Adipocyte (in vitro differentiated cells): ENCODE measurements around the gene OTOS.

Experiments used
- DNase-seq: peaks from one replicate; pipeline ENCODE4 v3.0.0-alpha.2; 2015; ENCODE audit warnings: low read depth
- H3K27me3 ChIP-seq: replicated peaks from 2 replicates; pipeline ENCODE4 v1.7.0; 2013; ENCODE audit warnings: mild to moderate bottlenecking, low read length, moderate library complexity; ENCODE audit not compliant: control insufficient read depth, insufficient read depth
- H3K36me3 ChIP-seq: 2 replicates; pipeline ENCODE4 v1.7.0; 2013; ENCODE audit warnings: low read length, mild to moderate bottlenecking, moderate library complexity; ENCODE audit not compliant: control insufficient read depth, insufficient read depth, severe bottlenecking
- H3K4me1 ChIP-seq: 2 replicates; pipeline ENCODE4 v1.7.0; 2013; ENCODE audit warnings: mild to moderate bottlenecking, low read length, moderate library complexity; ENCODE audit not compliant: control insufficient read depth, insufficient read depth
- H3K4me3 ChIP-seq: 2 replicates; pipeline ENCODE4 v1.7.0; 2013; ENCODE audit warnings: mild to moderate bottlenecking, low read length, moderate library complexity
- H3K9ac ChIP-seq: 2 replicates; pipeline ENCODE4 v1.7.0; 2013; ENCODE audit warnings: mild to moderate bottlenecking, low read length, moderate library complexity
- H3K9me3 ChIP-seq: 2 replicates; pipeline ENCODE4 v1.7.0; 2013; ENCODE audit warnings: mild to moderate bottlenecking, low read length, moderate library complexity; ENCODE audit not compliant: control insufficient read depth

The OTOS gene

DNA sequence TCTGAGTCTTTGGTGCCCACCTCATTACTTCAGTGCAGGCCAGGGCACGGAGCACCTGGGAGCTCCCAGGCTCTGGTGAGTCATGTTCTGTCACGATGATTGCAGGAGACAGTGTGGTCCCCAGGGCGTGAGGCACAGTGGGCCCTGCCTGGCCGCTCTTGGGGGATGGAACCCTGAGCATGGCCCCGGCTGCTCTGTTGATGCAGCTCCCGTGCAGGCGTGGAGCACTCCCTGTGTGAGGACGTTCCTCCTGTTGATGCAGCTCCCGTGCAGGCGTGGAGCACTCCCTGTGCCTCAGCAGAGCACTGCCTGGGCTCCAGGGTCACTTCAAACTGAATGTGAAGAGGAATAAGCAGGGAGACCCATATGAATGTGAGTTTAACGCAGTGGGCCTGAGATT is 34.5 kb downstream of the OTOS start:
- peaks cover 32% of the 10 kb centered on the region for H3K27me3 ChIP-seq
- H3K36me3 ChIP-seq, result no peaks in the 10 kb centered on the region
- H3K4me1 ChIP-seq, result no peaks in the 10 kb centered on the region
- H3K9ac ChIP-seq, result no peak overlapping the region
- no peak for DNase-seq
- H3K9me3 ChIP-seq, result peaks cover 11% of the 10 kb centered on the region
- no peak overlapping the region for H3K4me3 ChIP-seq

- Histone ChIP-seq H3K9me3 (peaks cover 33% of the 10 kb centered on the region), H3K4me3 (no peak overlapping the region), H3K4me1 (no peaks in the 10 kb centered on the region), H3K36me3 (no peaks in the 10 kb centered on the region), H3K27me3 (peaks cover 15% of the 10 kb centered on the region), H3K9ac (no peak overlapping the region)
- DNase-seq, result no peak
These were observed 37.3 kb downstream of the OTOS start for GRCh38 chr2:240103136-240103535.

DNA sequence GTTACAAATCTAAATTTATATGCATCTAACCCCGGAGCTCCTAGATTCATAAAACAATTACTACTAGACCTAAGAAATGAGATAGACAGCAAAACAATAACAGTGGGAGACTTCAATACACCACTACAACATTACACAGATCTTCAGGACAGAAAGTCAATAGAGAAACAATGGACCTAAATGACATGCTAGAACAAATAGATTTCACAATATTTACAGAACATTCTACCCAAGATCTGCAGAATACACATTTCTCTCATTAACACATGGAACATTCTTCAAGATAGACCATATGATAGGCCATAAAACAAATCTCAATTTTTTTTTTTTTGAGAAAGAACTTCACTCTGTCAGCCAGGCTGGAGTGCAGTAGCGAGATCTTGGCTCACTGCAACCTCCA is 42.1 kb downstream of the OTOS start:
- no peaks in the 10 kb centered on the region for H3K4me1 ChIP-seq
- H3K27me3 ChIP-seq, result peaks cover 40% of the 10 kb centered on the region
- no peak overlapping the region for H3K4me3 ChIP-seq
- no peaks in the 10 kb centered on the region for H3K36me3 ChIP-seq
- H3K9ac ChIP-seq, result no peak overlapping the region
- peaks cover 59% of the 10 kb centered on the region for H3K9me3 ChIP-seq
- DNase-seq, result no peak

DNA sequence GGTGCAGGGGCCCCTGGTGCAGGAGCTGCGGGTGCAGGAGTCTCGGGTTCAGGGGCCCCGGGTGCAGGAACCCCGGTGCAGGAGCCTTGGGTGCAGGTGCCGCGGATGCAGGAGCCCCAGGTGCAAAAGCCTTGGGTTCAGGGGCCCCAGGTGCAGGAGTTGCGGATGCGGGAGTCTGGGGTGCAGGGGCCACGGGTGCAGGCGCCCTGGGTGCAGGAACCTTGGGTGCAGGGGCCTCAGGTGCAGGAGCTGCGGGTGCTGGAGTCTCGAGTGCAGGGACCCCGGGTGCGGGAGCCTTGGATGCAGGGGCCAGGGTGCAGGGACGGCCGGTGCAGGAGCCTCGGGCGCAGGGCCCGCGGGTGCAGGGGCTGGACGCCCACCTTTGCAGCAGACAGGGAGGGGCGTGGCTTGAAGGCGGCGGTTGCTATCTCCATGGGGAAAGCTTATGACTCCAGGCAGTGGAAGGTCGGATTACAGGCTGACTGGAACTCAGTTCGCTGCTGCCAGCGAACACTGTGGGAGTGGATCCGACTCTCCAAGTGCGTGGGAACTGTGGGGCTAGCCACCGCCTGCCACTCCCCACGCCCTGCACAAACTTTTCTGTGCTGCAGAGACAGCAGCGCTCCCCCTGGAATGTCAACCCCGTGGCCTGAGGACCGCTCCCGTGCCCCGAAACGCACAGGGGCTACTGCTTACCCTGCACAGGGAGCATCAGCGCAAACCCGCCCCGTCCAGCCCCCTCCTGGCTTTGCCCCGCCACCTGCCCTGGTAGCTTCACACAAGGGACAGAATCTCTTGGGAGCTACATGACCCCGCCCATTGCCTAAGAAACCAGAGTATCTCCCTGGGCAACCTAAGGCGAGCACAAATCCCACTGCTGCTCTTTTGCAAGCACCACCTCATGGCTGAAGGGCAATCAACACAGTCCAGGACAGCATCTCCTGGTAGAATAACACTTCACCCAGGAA is 44.6 kb downstream of the OTOS start:
- no peaks in the 10 kb centered on the region for H3K4me1 ChIP-seq
- peaks cover 58% of the 10 kb centered on the region for H3K9me3 ChIP-seq
- peaks cover 41% of the 10 kb centered on the region for H3K27me3 ChIP-seq
- no peak overlapping the region for H3K4me3 ChIP-seq
- no peaks in the 10 kb centered on the region for H3K36me3 ChIP-seq
- no peak for DNase-seq
- no peak overlapping the region for H3K9ac ChIP-seq

- Histone ChIP-seq H3K4me1 (no peaks in the 10 kb centered on the region), H3K27me3 (peaks cover 18% of the 10 kb centered on the region), H3K9ac (no peak overlapping the region), H3K4me3 (no peak overlapping the region), H3K36me3 (no peaks in the 10 kb centered on the region), H3K9me3 (peaks cover 53% of the 10 kb centered on the region)
- DNase-seq, result no peak
These were observed 51.2 kb downstream of the OTOS start for GRCh38 chr2:240089306-240089705.
